Kidney (tissue), 22 donors: Measurements from ENCODE around the gene BCAS3. TPM values are rescaled to one million over a fixed set of nuclear protein-coding genes. Genes with fewer than 3 reads are reported as not detected.

ENCODE experiments used
- DNase-seq, 5 donors: peaks; one replicate each; pipeline ENCODE4 v3.0.0-alpha.2; 2013 to 2020
- FAIRE-seq: peaks from 2 replicates; lab custom pipeline; 2012; peaks lifted over from hg19 to GRCh38; lab: Jason Lieb, UNC
- H3K27ac ChIP-seq, 2 donors: one replicate each; pipeline ENCODE4 v1.7.0; 2013; ENCODE audit warnings: low read depth in 2 of 2, low read length in 2 of 2, inconsistent platforms in 1 of 2
- H3K27me3 ChIP-seq: one replicate; pipeline ENCODE4 v1.7.1; 2013; ENCODE audit warnings: low read length, inconsistent platforms; ENCODE audit not compliant: control insufficient read depth, insufficient read depth
- H3K36me3 ChIP-seq, 3 donors: one replicate each; pipeline versions ENCODE4 v1.7.0 to v1.7.1; 2013; ENCODE audit warnings: low read length in 3 of 3, control low read depth in 1 of 3, inconsistent platforms in 1 of 3; ENCODE audit not compliant: insufficient read depth in 3 of 3, control insufficient read depth in 2 of 3
- H3K4me1 ChIP-seq, 3 donors: one replicate each; pipeline versions ENCODE4 v1.7.0 to v1.7.1; 2013; ENCODE audit warnings: low read length in 3 of 3, inconsistent platforms in 1 of 3, low read depth in 1 of 3; ENCODE audit not compliant: control insufficient read depth in 2 of 3, insufficient read depth in 2 of 3
- H3K4me3 ChIP-seq, 3 donors: one replicate each; pipeline versions ENCODE4 v1.7.0 to v1.8.1; 2013; ENCODE audit warnings: low read length in 3 of 3, control low read depth in 1 of 3, inconsistent platforms in 1 of 3
- H3K9ac ChIP-seq, 3 donors: one replicate each; pipeline versions ENCODE4 v1.7.0 to v1.7.1; 2013; ENCODE audit warnings: low read length in 3 of 3, control low read depth in 1 of 3, inconsistent platforms in 1 of 3
- H3K9me3 ChIP-seq, 3 donors: one replicate each; pipeline versions ENCODE4 v1.7.0 to v1.7.1; 2013; ENCODE audit warnings: low read length in 3 of 3, control low read depth in 1 of 3, inconsistent platforms in 1 of 3; ENCODE audit not compliant: control insufficient read depth in 2 of 3, insufficient read depth in 1 of 3
- intact Hi-C: fragments of 100-400 bp; cut with DNase I; formaldehyde crosslinking; loops from one replicate; pipeline ENCODE4 v1.11.1; 2022
- long read RNA-seq, 10 donors: library from polyadenylated mRNA in 1 of 10; unstranded in 1 of 10; transcript quantifications; one replicate each; pipeline ENCODE4 v2.0.0 and lab custom pipeline, GENCODE V29; 2021 to 2026
- polyA plus RNA-seq: library from polyadenylated mRNA; stranded (reverse); fragments of 350-450 nt; fragmentation: Illumina TruSeq; extraction: RNeasy Lipid Tissue Mini Kit (QIAGEN cat#74804); gene quantifications from one replicate; pipeline ENCODE4 v1.2.3, GENCODE V29; 2014; ENCODE audit warnings: low read depth, low replicate concordance; ENCODE audit not compliant: insufficient read depth
- total RNA-seq: library from RNA; stranded (reverse); fragmentation: NEBNext Ultra II Directional; extraction: Animal tissue kit (Norgen Biotek cat#: 25700); gene quantifications from one replicate; pipeline ENCODE4 v1.2.1, GENCODE V29; 2021
- TF ChIP-seq, protein P1 (sequence below): IDR thresholded peaks from 3 replicates; pipeline ENCODE4 v1.5.1; 2012; ENCODE audit warnings: mild to moderate bottlenecking, moderate library complexity, borderline replicate concordance; ENCODE audit not compliant: insufficient read depth; ENCODE audit errors: extremely low read depth
- donor health status: control.
- donor health status: control.
- donor health status: control.
- donor health status: control.
- donor health status: control.
- donor health status: DM: yes; HTN: yes; CAD: no.
- donor health status: Normal renal cell carcinoma (clear cell type).

The BCAS3 gene
- total RNA-seq, result 44.1 TPM
- 18.3 TPM for polyA plus RNA-seq
- long read RNA-seq, donor 1, full-length matches to known transcripts, result 6 of 6 reads
- long read RNA-seq, donor 1, partial matches to known transcripts, result 0 of 6 reads
- long read RNA-seq, donor 1, other reads (novel, unspliced or antisense), result 0 of 6 reads
- long read RNA-seq, donor 2, full-length matches to known transcripts, result 5 of 10 reads
- long read RNA-seq, donor 2, partial matches to known transcripts, result 5 of 10 reads
- long read RNA-seq, donor 2, other reads (novel, unspliced or antisense), result 0 of 10 reads
- long read RNA-seq, donor 3, full-length matches to known transcripts, result 9 of 17 reads
- long read RNA-seq, donor 3, partial matches to known transcripts, result 8 of 17 reads
- long read RNA-seq, donor 3, other reads (novel, unspliced or antisense), result 0 of 17 reads
- long read RNA-seq, donor 4, full-length matches to known transcripts, result 4 of 4 reads
- long read RNA-seq, donor 4, partial matches to known transcripts, result 0 of 4 reads
- long read RNA-seq, donor 4, other reads (novel, unspliced or antisense), result 0 of 4 reads
- long read RNA-seq, donor 5, full-length matches to known transcripts, result 1 of 1 reads
- long read RNA-seq, donor 5, partial matches to known transcripts, result 0 of 1 reads
- long read RNA-seq, donor 5, other reads (novel, unspliced or antisense), result 0 of 1 reads
- long read RNA-seq, donor 6, full-length matches to known transcripts, result 14 of 14 reads
- long read RNA-seq, donor 6, partial matches to known transcripts, result 0 of 14 reads
- long read RNA-seq, donor 6, other reads (novel, unspliced or antisense), result 0 of 14 reads
- long read RNA-seq, donor 7, full-length matches to known transcripts, result 6 of 18 reads
- long read RNA-seq, donor 7, partial matches to known transcripts, result 1 of 18 reads
- long read RNA-seq, donor 7, other reads (novel, unspliced or antisense), result 11 of 18 reads
- long read RNA-seq, donor 8, full-length matches to known transcripts, result 14 of 91 reads
- long read RNA-seq, donor 8, partial matches to known transcripts, result 34 of 91 reads
- long read RNA-seq, donor 8, other reads (novel, unspliced or antisense), result 43 of 91 reads
- long read RNA-seq, donor 9, full-length matches to known transcripts, result 3 of 14 reads
- long read RNA-seq, donor 9, partial matches to known transcripts, result 0 of 14 reads
- long read RNA-seq, donor 9, other reads (novel, unspliced or antisense), result 11 of 14 reads
- long read RNA-seq, donor 10, full-length matches to known transcripts, result 12 of 12 reads
- long read RNA-seq, donor 10, partial matches to known transcripts, result 0 of 12 reads
- long read RNA-seq, donor 10, other reads (novel, unspliced or antisense), result 0 of 12 reads

DNA sequence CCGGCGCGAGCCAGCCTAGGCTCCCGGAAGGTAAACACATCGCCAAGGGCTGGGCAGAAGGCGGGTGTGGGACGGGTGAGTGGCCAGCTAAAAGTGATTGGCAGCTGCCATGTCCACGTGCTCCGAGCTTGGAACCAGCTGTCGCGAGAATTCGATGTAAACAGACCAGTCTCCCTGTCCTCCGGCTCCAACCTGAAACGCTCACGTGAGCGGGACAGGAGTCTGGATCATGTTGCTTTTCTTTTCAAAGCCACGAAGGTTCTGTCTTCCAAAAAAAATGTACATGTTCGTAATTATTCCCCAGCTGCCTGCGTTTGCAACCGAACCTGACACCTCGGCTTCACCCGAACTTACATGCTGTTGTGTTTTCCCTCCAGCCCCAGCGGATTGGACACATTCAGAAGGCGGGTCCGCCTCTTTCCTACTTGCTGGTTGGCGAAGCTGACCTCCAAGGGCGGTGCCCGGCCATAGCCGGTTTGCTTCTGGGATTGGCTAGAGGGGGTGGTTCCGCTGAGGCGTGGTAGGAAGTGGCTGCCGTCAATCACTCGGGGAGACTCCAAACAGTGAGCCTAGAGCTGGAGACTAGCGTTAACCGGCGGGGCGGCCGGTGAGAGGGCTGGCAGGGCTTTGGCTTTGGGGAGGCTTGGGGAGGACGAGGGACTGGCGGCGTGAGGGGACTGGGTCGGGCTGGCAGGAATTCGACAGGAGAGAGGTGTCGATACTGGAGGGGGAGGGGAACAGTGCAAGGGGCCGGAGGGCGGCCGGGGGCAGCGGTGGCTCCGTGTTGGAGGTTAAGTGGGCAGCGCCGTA, at the start of gene BCAS3:
BCAS3 (plus strand) TSS at position 544 of the 810 bp plus-strand sequence.
- Histone ChIP-seq H3K9me3 (no peaks in the 10 kb centered on the region), H3K27ac (peak within 1 kb of the TSS; percentile 26 to 80), H3K9ac (peak within 1 kb of the TSS; percentile 61 to 99 (median 74)), H3K36me3 (no peaks in the 10 kb centered on the region), H3K4me1 (no peaks in the 10 kb centered on the region), H3K27me3 (no peaks in the 10 kb centered on the region), H3K4me3 (peak within 1 kb of the TSS; percentile 93 to 100 (median 100))
- TF ChIP-seq, protein P1, sequence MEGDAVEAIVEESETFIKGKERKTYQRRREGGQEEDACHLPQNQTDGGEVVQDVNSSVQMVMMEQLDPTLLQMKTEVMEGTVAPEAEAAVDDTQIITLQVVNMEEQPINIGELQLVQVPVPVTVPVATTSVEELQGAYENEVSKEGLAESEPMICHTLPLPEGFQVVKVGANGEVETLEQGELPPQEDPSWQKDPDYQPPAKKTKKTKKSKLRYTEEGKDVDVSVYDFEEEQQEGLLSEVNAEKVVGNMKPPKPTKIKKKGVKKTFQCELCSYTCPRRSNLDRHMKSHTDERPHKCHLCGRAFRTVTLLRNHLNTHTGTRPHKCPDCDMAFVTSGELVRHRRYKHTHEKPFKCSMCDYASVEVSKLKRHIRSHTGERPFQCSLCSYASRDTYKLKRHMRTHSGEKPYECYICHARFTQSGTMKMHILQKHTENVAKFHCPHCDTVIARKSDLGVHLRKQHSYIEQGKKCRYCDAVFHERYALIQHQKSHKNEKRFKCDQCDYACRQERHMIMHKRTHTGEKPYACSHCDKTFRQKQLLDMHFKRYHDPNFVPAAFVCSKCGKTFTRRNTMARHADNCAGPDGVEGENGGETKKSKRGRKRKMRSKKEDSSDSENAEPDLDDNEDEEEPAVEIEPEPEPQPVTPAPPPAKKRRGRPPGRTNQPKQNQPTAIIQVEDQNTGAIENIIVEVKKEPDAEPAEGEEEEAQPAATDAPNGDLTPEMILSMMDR, result no peak
- intact Hi-C loops, result no loop called here
- FAIRE-seq (peak; percentile 93), DNase-seq (peak; percentile 98 to 100 (median 99))

DNA sequence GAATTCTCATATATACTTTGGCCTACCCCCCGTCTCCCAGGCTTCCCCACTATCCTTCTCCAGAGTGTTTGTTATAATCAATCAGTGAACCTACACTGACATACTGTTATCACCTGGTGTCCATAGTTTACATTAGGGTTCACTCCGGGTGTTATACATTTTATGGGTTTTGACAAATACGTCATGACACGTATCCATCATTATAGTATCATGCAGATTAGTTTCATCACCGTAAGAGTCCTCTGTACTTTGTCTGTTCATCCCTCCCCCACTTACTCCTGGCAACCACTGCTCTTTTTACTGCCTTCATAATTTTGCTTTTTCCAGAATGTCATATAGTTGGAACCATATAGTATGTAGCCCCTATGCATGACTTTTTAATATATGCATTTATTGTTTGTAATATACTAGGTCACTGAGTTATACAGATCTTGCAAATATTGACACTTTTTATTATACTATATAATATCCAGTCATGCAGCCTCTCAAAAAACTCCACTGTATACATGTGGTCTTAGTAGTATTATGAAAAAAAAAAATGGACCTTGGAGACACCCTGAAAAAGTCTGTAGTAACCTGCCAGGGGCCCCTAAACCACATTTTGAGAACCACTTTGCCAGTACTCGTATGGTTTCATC, 49.3 kb upstream of the BCAS3 start:
- no peak overlapping the region for H3K9ac ChIP-seq
- H3K36me3 ChIP-seq, result peaks cover 0 to 4% (median 2%) of the 10 kb centered on the region in 3 donors
- DNase-seq (no peak), FAIRE-seq (no peak)
- intact Hi-C loops, result no loop called here
- H3K9me3 ChIP-seq, result no peaks in the 10 kb centered on the region
- no peaks in the 10 kb centered on the region for H3K4me1 ChIP-seq
- no peaks in the 10 kb centered on the region for H3K27me3 ChIP-seq
- no peak overlapping the region for H3K27ac ChIP-seq
- no peak overlapping the region for H3K4me3 ChIP-seq
- TF ChIP-seq, protein P1, result no peak
